Neural progenitor cell (in vitro differentiated cells): Measurements from ENCODE around the gene SLC25A13.

Source experiments
- CTCF ChIP-seq: fragments of 200-600 bp; sonication (generic); IDR thresholded peaks from 2 replicates; pipeline ENCODE4 v1.5.1; 2017; ENCODE audit warnings: antibody characterized with exemption, mild to moderate bottlenecking
- EZH2 ChIP-seq: fragments of 200-600 bp; sonication (generic); IDR thresholded peaks from 2 replicates; pipeline ENCODE4 v1.6.1; 2017; ENCODE audit warnings: antibody characterized with exemption, mild to moderate bottlenecking, moderate library complexity
- EZH2phosphoT487 ChIP-seq: fragments of 200-600 bp; sonication (generic); IDR thresholded peaks from 2 replicates; pipeline ENCODE4 v1.6.1; 2017; ENCODE audit warnings: antibody characterized with exemption

- TF ChIP-seq CTCF (no peak), EZH2 (no peak), EZH2phosphoT487 (no peak)
Measured at GRCh38 chr7:96084881-96085553, 236.9 kb downstream of the SLC25A13 start.
